A549 (cell line): ENCODE results near the gene ST6GAL1. TPM values are rescaled to one million over a fixed set of nuclear protein-coding genes. Genes with fewer than 3 reads are reported as not detected.

Source experiments
- ATAC-seq, 2 experiments: fragments of 200-7000 bp in 1 of 2; fragments of >200 bp in 1 of 2; cut with Nextera tagmentation in 1 of 2; cut with Tn5 transposase in 1 of 2; 3 replicates each; pipeline versions ENCODE4 v1.8.0 to v1.9.1; 2018 to 2020; ENCODE audit warnings: mild to moderate bottlenecking in 1 of 2, moderate library complexity in 1 of 2
- CTCF ChIA-PET: fragments of 300-600 bp; sonication (Branson Sonifier 250); formaldehyde crosslinking; extraction: SDS; loops from one replicate; lab custom pipeline; 2021; ENCODE audit warnings: antibody characterized with exemption, inconsistent platforms; lab: Yijun Ruan, JAX
- POLR2A ChIA-PET: fragments of 350-600 bp; formaldehyde crosslinking; extraction: SDS; loops from one replicate; lab custom pipeline; 2021; ENCODE audit warnings: antibody characterized with exemption, inconsistent platforms; lab: Yijun Ruan, JAX
- DNase-seq, 2 experiments: peaks; one replicate each; pipeline versions ENCODE4 v3.0.0 to v3.0.0-alpha.2; 2011 to 2016; ENCODE audit warnings: low read depth in 1 of 2, low spot score in 1 of 2
- FAIRE-seq: peaks from 2 replicates; lab custom pipeline; 2011; peaks lifted over from hg19 to GRCh38; lab: Jason Lieb, UNC
- H3K27ac ChIP-seq, 2 experiments: fragments of >200 bp; sonication (Bioruptor Twin); formaldehyde crosslinking; 3 replicates each; pipeline ENCODE4 v1.5.1; 2016 to 2017
- H3K4me1 ChIP-seq: fragments of >200 bp; sonication (Bioruptor Twin); formaldehyde crosslinking; 3 replicates; pipeline ENCODE4 v1.6.1; 2016
- H3K4me2 ChIP-seq: fragments of >200 bp; sonication (Bioruptor Twin); formaldehyde crosslinking; 3 replicates; pipeline ENCODE4 v1.6.1; 2016
- H3K4me3 ChIP-seq: fragments of >200 bp; sonication (Bioruptor Twin); formaldehyde crosslinking; 3 replicates; pipeline ENCODE4 v1.5.1; 2016
- H3K9me3 ChIP-seq: fragments of >200 bp; sonication (Bioruptor Twin); formaldehyde crosslinking; 3 replicates; pipeline ENCODE4 v1.6.1; 2016
- BHLHE40 ChIP-seq: IDR thresholded peaks from 2 replicates; pipeline ENCODE4 v1.6.1; 2012; ENCODE audit warnings: low read depth, low read length, inconsistent platforms
- CBX2 ChIP-seq: fragments of 200-600 bp; sonication (generic); IDR thresholded peaks from 2 replicates; pipeline ENCODE4 v1.6.1; 2016; ENCODE audit warnings: low read depth, mild to moderate bottlenecking, borderline replicate concordance
- CBX8 ChIP-seq: fragments of 200-600 bp; sonication (generic); IDR thresholded peaks from 2 replicates; pipeline ENCODE4 v1.6.1; 2016
- CEBPB ChIP-seq, 2 experiments: fragments of >200 bp in 1 of 2; sonication (Bioruptor Twin) in 1 of 2; formaldehyde crosslinking in 1 of 2; IDR thresholded peaks; 2 replicates each; pipeline ENCODE4 v1.6.1; 2012 to 2016
- CHD4 ChIP-seq: fragments of 200-600 bp; sonication (generic); IDR thresholded peaks from 2 replicates; pipeline ENCODE4 v1.6.1; 2016; ENCODE audit warnings: antibody characterized with exemption, mild to moderate bottlenecking, borderline replicate concordance
- ELK1 ChIP-seq: fragments of 150-350 bp; IDR thresholded peaks from 2 replicates; pipeline ENCODE4 v1.6.1; 2014; ENCODE audit warnings: low read depth, mild to moderate bottlenecking, low read length
- EP300 ChIP-seq, 2 experiments: fragments of >200 bp; sonication (Bioruptor Twin); formaldehyde crosslinking; IDR thresholded peaks; 2 replicates in 1 of 2; 3 replicates in 1 of 2; pipeline ENCODE4 v1.6.1; 2016 to 2017
- ESRRA ChIP-seq: fragments of 150-350 bp; IDR thresholded peaks from 2 replicates; pipeline ENCODE4 v1.6.1; 2014; ENCODE audit warnings: mild to moderate bottlenecking, low read length, borderline replicate concordance
- FOSB ChIP-seq: fragments of 250-450 bp; sonication (Bioruptor Pico); IDR thresholded peaks from 2 replicates; pipeline ENCODE4 v1.5.0; 2020; ENCODE audit warnings: mild to moderate bottlenecking, moderate library complexity
- FOXS1 ChIP-seq: fragments of 250-450 bp; sonication (Bioruptor Pico); IDR thresholded peaks from 2 replicates; pipeline ENCODE4 v1.5.0; 2020; ENCODE audit warnings: mild to moderate bottlenecking, moderate library complexity
- HDAC2 ChIP-seq: fragments of 200-600 bp; sonication (generic); IDR thresholded peaks from 2 replicates; pipeline ENCODE4 v1.6.1; 2016
- HES2 ChIP-seq: fragments of >200 bp; sonication (Bioruptor Twin); formaldehyde crosslinking; IDR thresholded peaks from 2 replicates; pipeline ENCODE4 v1.6.1; 2016
- HEYL ChIP-seq: fragments of 250-450 bp; sonication (Bioruptor Pico); IDR thresholded peaks from 2 replicates; pipeline ENCODE4 v1.8.0; 2021; ENCODE audit warnings: mild to moderate bottlenecking, moderate library complexity
- HMGXB4 ChIP-seq: fragments of 250-450 bp; sonication (Bioruptor Pico); IDR thresholded peaks from 2 replicates; pipeline ENCODE4 v1.5.0; 2021; ENCODE audit warnings: mild to moderate bottlenecking, moderate library complexity, borderline replicate concordance
- HOXA7 ChIP-seq: fragments of 250-450 bp; sonication (Bioruptor Pico); IDR thresholded peaks from 2 replicates; pipeline ENCODE4 v1.5.0; 2020; ENCODE audit warnings: mild to moderate bottlenecking, moderate library complexity
- JUN ChIP-seq, 2 experiments: fragments of >200 bp; sonication (Bioruptor Twin); formaldehyde crosslinking; IDR thresholded peaks; 2 replicates in 1 of 2; 3 replicates in 1 of 2; pipeline ENCODE4 v1.6.1; 2016 to 2017
- JUNB ChIP-seq: fragments of >200 bp; sonication (Bioruptor Twin); formaldehyde crosslinking; IDR thresholded peaks from 2 replicates; pipeline ENCODE4 v1.6.1; 2016
- KDM5A ChIP-seq: fragments of 200-600 bp; sonication (generic); IDR thresholded peaks from 2 replicates; pipeline ENCODE4 v1.6.1; 2016; ENCODE audit warnings: antibody characterized with exemption, mild to moderate bottlenecking
- MAFK ChIP-seq: fragments of 450-650 bp; IDR thresholded peaks from 2 replicates; pipeline ENCODE4 v1.6.1; 2014; ENCODE audit not compliant: partially characterized antibody
- MYC ChIP-seq: IDR thresholded peaks from 2 replicates; pipeline ENCODE4 v1.6.1; 2012; ENCODE audit warnings: mild to moderate bottlenecking, inconsistent platforms, low read length, improper control_type of control experiment, borderline replicate concordance
- RARB ChIP-seq: fragments of 250-450 bp; sonication (Bioruptor Pico); IDR thresholded peaks from 2 replicates; pipeline ENCODE4 v1.8.0; 2021; ENCODE audit warnings: mild to moderate bottlenecking, moderate library complexity
- RCOR1 ChIP-seq: fragments of 150-350 bp; IDR thresholded peaks from 2 replicates; pipeline ENCODE4 v1.6.1; 2014; ENCODE audit warnings: antibody characterized with exemption, low read length, low read depth
- RNF2 ChIP-seq: fragments of 200-600 bp; sonication (generic); IDR thresholded peaks from 2 replicates; pipeline ENCODE4 v1.6.1; 2016; ENCODE audit warnings: low read depth, mild to moderate bottlenecking, antibody characterized with exemption, moderate library complexity, borderline replicate concordance
- SREBF2 ChIP-seq: fragments of 450-650 bp; IDR thresholded peaks from 2 replicates; pipeline ENCODE4 v1.6.1; 2014; ENCODE audit warnings: mild to moderate bottlenecking, moderate library complexity
- TP53 ChIP-seq: fragments of 250-450 bp; sonication (Bioruptor Pico); IDR thresholded peaks from 2 replicates; pipeline ENCODE4 v1.5.0; 2021; ENCODE audit warnings: mild to moderate bottlenecking, moderate library complexity
- ZC3H11A ChIP-seq: fragments of 450-650 bp; IDR thresholded peaks from 2 replicates; pipeline ENCODE4 v1.6.1; 2014; ENCODE audit warnings: antibody characterized with exemption, mild to moderate bottlenecking
- WGBS: methylation state at CpG from one replicate; pipeline ENCODE4 v1.1.6; 2017; ENCODE audit errors: missing lambda C conversion rate; 5-methylcytosine and 5-hydroxymethylcytosine counted together
- polyA plus RNA-seq, 4 experiments: library from polyadenylated mRNA; depleted of rRNA in 3 of 4; stranded (reverse); fragments of >200 nt; fragmentation: RNase III in 1 of 4; extraction: RNeasy Plus Mini Kit Qiagen cat#74134 plus additional on column Dnase treatment in 1 of 4; gene quantifications; 2 replicates in 3 of 4; 3 replicates in 1 of 4; pipeline ENCODE4 v1.2.3, GENCODE V29; 2011 to 2017
- TF ChIP-seq, protein P1 (sequence below): IDR thresholded peaks from 2 replicates; pipeline ENCODE4 v1.6.1; 2012
- TF ChIP-seq, protein P2 (sequence below): IDR thresholded peaks from 2 replicates; pipeline ENCODE4 v1.6.1; 2012
- TF ChIP-seq, protein P3 (sequence below): fragments of 250-450 bp; sonication (Bioruptor Pico); IDR thresholded peaks from 2 replicates; pipeline ENCODE4 v1.5.0; 2020; ENCODE audit warnings: low read depth, mild to moderate bottlenecking, moderate library complexity

ST6GAL1 gene
- polyA plus RNA-seq, 2 of the 4 experiments (the other 2 are of a cell fraction): 3.9 to 6.5 TPM

DNA sequence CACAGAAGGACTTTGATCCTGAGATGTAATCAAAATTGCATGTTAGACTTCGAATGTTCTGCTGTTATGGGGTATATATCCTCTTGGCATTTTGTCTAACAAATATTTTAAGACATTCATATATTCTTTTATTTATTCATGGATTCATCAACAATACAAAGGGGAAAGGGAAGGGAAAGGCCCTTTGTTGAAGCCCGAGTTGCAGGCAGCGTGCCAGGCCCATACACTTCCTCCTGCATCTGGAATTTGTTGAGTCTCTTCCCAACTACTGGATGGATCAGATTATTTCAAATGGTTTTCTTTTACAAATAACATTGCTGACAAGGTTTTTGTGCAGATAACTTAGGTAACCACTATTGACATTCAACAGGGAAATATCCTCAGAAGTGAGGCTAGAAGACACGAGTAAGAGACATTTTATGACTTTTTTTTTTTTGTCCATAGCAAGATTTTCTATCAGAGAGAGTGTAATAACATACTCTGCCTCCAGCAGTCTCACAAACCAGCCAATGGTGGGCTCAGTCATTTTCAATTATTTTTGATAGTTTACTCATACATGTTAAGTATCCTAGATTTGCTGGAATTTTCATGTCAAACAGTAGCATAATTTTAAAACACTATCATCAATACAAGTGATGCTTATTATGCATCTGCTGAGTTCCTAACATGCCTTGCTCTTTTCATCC, 114.7 kb downstream of the ST6GAL1 start:
- no peak for DNase-seq
- H3K27ac ChIP-seq: no peak overlapping the region
- POLR2A ChIA-PET: no interaction called here
- H3K9me3 ChIP-seq: no peaks in the 10 kb centered on the region
- 64% methylated on average over 4 of the region's 4 CpGs for WGBS
- CTCF ChIA-PET: interaction anchor here (0.6 to 0.9 kb wide), 3 partner anchors 12 to 113 kb away, joined by 3 read pairs; no protein-coding TSS in a partner anchor
- no peak overlapping the region for H3K4me2 ChIP-seq
- TF ChIP-seq HES2: no peak
- TF ChIP-seq CHD4: no peak
- TF ChIP-seq CBX8: no peak
- TF ChIP-seq, protein P1, sequence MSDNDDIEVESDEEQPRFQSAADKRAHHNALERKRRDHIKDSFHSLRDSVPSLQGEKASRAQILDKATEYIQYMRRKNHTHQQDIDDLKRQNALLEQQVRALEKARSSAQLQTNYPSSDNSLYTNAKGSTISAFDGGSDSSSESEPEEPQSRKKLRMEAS: no peak
- TF ChIP-seq SREBF2: no peak
- TF ChIP-seq HEYL (CRISPR knock-in tag): no peak
- TF ChIP-seq RCOR1: no peak
- no peak for TF ChIP-seq KDM5A
- TF ChIP-seq EP300 (IDR thresholded peaks at IDR 0.05): no peak
- TF ChIP-seq, protein P2, sequence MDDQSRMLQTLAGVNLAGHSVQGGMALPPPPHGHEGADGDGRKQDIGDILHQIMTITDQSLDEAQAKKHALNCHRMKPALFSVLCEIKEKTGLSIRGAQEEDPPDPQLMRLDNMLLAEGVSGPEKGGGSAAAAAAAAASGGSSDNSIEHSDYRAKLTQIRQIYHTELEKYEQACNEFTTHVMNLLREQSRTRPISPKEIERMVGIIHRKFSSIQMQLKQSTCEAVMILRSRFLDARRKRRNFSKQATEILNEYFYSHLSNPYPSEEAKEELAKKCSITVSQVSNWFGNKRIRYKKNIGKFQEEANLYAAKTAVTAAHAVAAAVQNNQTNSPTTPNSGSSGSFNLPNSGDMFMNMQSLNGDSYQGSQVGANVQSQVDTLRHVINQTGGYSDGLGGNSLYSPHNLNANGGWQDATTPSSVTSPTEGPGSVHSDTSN: no peak
- TF ChIP-seq, protein P3, sequence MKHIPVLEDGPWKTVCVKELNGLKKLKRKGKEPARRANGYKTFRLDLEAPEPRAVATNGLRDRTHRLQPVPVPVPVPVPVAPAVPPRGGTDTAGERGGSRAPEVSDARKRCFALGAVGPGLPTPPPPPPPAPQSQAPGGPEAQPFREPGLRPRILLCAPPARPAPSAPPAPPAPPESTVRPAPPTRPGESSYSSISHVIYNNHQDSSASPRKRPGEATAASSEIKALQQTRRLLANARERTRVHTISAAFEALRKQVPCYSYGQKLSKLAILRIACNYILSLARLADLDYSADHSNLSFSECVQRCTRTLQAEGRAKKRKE (CRISPR knock-in tag): no peak
- TF ChIP-seq RNF2: no peak
- no peak for TF ChIP-seq BHLHE40
- TF ChIP-seq ZC3H11A: no peak
- TF ChIP-seq CEBPB (IDR thresholded peaks at IDR 0.05): no peak
- TF ChIP-seq HMGXB4 (CRISPR knock-in tag): no peak
- ATAC-seq: no peak
- FAIRE-seq: no peak
- H3K4me3 ChIP-seq: no peak overlapping the region
- H3K4me1 ChIP-seq: peaks cover 18% of the 10 kb centered on the region

DNA sequence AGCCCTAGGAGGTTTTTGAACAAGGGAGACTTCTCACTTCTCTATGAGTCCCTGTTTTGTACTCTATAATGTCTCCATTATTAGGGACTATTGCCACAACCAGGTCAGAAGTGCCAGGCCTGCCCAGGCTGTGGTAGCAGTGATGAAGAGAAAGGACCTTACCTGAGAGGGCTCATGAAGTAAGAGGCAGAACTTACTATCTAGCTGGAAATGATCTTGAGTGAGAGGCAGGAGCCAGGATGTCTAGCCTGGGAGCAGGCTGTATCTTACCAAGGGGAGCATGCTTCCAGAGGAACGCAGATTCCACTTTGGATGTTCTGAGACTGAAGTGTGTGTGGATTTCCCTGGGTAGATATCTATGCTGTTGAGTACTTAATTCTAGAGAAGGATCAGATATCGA, 115.7 kb downstream of the ST6GAL1 start:
- ATAC-seq: no peak
- POLR2A ChIA-PET: no interaction called here
- Histone ChIP-seq H3K4me1 (peaks cover 9% of the 10 kb centered on the region), H3K4me2 (no peak overlapping the region), H3K4me3 (no peak overlapping the region), H3K9me3 (no peaks in the 10 kb centered on the region), H3K27ac (no peak overlapping the region)
- TF ChIP-seq HOXA7: no peak
- TF ChIP-seq CHD4: no peak
- TF ChIP-seq CBX2: no peak
- TF ChIP-seq KDM5A: no peak
- no peak for TF ChIP-seq MYC
- TF ChIP-seq HDAC2: no peak
- no peak for TF ChIP-seq MAFK
- TF ChIP-seq EP300 (IDR thresholded peaks at IDR 0.05): no peak
- no peak for TF ChIP-seq ELK1
- no peak for TF ChIP-seq FOXS1
- no peak for TF ChIP-seq TP53 (CRISPR knock-in tag)
- TF ChIP-seq JUNB: no peak
- no peak for TF ChIP-seq ESRRA
- TF ChIP-seq RARB (CRISPR knock-in tag): no peak
- no peak for TF ChIP-seq FOSB (CRISPR knock-in tag)
- TF ChIP-seq RCOR1: no peak
- no peak for TF ChIP-seq JUN (IDR thresholded peaks at IDR 0.05)
- CTCF ChIA-PET: interaction anchor here (0.9 kb wide), 1 partner anchor 13 kb away, joined by 3 read pairs; no protein-coding TSS in a partner anchor
- 90% methylated on average over 2 of the region's 2 CpGs for WGBS
- DNase-seq: no peak
- FAIRE-seq: no peak
